Breast epithelium (tissue), 4 donors: ENCODE measurements around the gene POPDC2. TPM values are rescaled to one million over a fixed set of nuclear protein-coding genes. Genes with fewer than 3 reads are reported as not detected.
"Not testable (repeated sequence)": the region's sequence is repeated elsewhere in the genome, so short reads cannot be mapped to it uniquely, and the experiment has no call there.

Source experiments
- DNase-seq, 2 donors: peaks; one replicate each; pipeline ENCODE4 v3.0.0-alpha.2; 2019; ENCODE audit warnings: low spot score in 2 of 2
- H3K27ac ChIP-seq, 2 donors: fragments of 200-600 bp; sonication (generic) in 1 of 2; one replicate each; pipeline ENCODE4 v1.5.1; 2016 to 2019; ENCODE audit warnings: mild to moderate bottlenecking in 1 of 2
- H3K27me3 ChIP-seq, 2 donors: fragments of 200-600 bp; sonication (generic) in 1 of 2; one replicate each; pipeline versions ENCODE4 v1.5.1 to v1.6.0; 2017 to 2019; ENCODE audit warnings: control low read depth in 1 of 2, mild to moderate bottlenecking in 1 of 2
- H3K36me3 ChIP-seq: fragments of 200-600 bp; one replicate; pipeline ENCODE4 v1.5.1; 2019
- H3K4me1 ChIP-seq, 2 donors: fragments of 200-600 bp; sonication (generic); one replicate each; pipeline ENCODE4 v1.5.1; 2016 to 2019; ENCODE audit warnings: control low read depth in 1 of 2
- H3K4me3 ChIP-seq, 3 donors: fragments of 200-600 bp; sonication (generic); 1 replicate in 2 of 3; 2 replicates in 1 of 3; pipeline ENCODE4 v1.5.1; 2016 to 2019; ENCODE audit warnings: mild to moderate bottlenecking in 3 of 3, moderate library complexity in 2 of 3
- H3K9me3 ChIP-seq, 2 donors: fragments of 200-600 bp; sonication (generic) in 1 of 2; one replicate each; pipeline ENCODE4 v1.5.1; 2016 to 2019; ENCODE audit warnings: control low read depth in 1 of 2
- CTCF ChIP-seq, 3 donors: fragments of 450-650 bp; IDR thresholded peaks; one replicate each; pipeline ENCODE4 v1.5.1; 2016 to 2017; ENCODE audit warnings: antibody characterized with exemption in 3 of 3, mild to moderate bottlenecking in 3 of 3, moderate library complexity in 3 of 3
- POLR2A ChIP-seq: fragments of 450-650 bp; IDR thresholded peaks from one replicate; pipeline ENCODE4 v1.6.1; 2016; ENCODE audit warnings: antibody characterized with exemption, mild to moderate bottlenecking, moderate library complexity
- POLR2AphosphoS5 ChIP-seq, 3 donors: sonication (generic); formaldehyde crosslinking; IDR thresholded peaks; one replicate each; pipeline ENCODE4 v1.6.1; 2017; ENCODE audit warnings: antibody characterized with exemption in 3 of 3
- intact Hi-C: fragments of 100-400 bp; cut with DNase I; formaldehyde crosslinking; loops from one replicate; pipeline ENCODE4 v1.15.1; 2023; ENCODE audit warnings: low total_unique reads
- total RNA-seq, 3 donors: library from RNA; depleted of rRNA; stranded (reverse); fragments of >200 nt; gene quantifications; one replicate each; pipeline ENCODE4 v1.1.0, GENCODE V29; 2016

POPDC2 gene
- total RNA-seq, 3 donors from 2014 or later = 1.1 to 7.9 (median 6.9) TPM

GRCh38 chr3:119596398-119596797, 64.0 kb downstream of the POPDC2 start:
- Histone ChIP-seq H3K27me3 (no peaks in the 10 kb centered on the region), H3K36me3 (no peaks in the 10 kb centered on the region), H3K27ac (no peak overlapping the region), H3K4me1 (no peaks in the 10 kb centered on the region), H3K9me3 (no peaks in the 10 kb centered on the region), H3K4me3 (no peak overlapping the region)
- DNase-seq = no peak
- TF ChIP-seq CTCF (IDR thresholded peaks at IDR 0.05) (no peak), POLR2AphosphoS5 (IDR thresholded peaks at IDR 0.05) (no peak), POLR2A (no peak)
- intact Hi-C loops = no loop called here

DNA sequence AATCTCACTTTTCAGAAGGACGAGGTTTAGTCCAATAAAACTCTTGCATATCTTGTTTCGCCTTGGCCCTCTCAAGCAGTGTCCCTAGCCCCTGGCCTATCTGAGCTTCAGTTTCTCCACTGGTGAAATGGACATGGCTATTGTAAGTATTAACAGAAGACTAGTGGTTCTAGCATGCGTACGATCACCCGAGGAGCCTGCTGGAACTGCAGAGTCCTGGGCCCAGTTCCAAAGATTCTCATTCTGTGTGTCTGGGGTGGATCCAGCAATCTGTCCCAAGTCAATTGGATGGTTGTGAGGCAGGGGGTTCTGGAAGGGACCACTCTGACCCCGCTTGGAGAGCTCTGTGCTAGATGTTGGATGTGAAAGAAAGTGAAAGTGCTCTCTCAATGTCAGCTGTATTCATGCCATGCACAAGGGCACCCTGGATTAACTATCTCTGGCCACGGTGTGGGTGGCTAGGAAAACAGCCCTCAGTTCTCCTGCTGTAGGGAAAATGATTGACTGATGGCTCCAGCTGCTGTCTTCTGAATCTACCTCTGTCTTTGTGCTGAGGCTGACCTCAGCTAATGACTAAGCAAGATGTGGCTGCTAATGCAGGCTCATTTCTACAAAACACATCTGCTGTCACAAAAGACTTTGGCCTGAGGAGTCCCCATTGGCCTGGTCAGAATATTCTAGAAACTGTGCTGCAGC, 64.6 kb downstream of the POPDC2 start:
- Histone ChIP-seq H3K4me3 (peak overlapping the region in 2 of 3 donors; percentile 16), H3K36me3 (no peaks in the 10 kb centered on the region), H3K27me3 (no peaks in the 10 kb centered on the region), H3K4me1 (no peaks in the 10 kb centered on the region), H3K9me3 (no peaks in the 10 kb centered on the region), H3K27ac (no peak overlapping the region)
- intact Hi-C loops = no loop called here
- TF ChIP-seq CTCF (IDR thresholded peaks at IDR 0.05) (no peak), POLR2AphosphoS5 (IDR thresholded peaks at IDR 0.05) (no peak), POLR2A (no peak)
- DNase-seq = no peak

DNA sequence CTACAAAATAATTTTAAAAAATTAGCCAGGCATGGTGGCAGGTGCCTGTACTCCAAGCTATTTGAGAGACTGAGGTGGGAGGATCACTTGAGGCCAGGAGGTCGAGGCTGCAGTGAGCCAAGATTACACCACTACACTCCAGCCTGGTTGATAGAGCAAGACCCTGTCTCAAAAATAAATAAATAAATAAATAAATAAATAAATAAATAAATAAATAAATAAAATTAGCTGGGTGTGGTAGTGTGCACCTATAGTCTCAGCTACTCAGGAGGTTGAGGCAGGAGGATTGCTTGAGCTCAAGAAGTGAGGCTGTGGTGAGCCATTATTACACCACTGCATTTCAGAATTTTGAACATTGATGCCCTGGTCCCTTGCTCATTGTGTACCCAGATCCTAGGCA, 65.5 kb downstream of the POPDC2 start:
- H3K4me3 ChIP-seq, DNase-seq, H3K27ac ChIP-seq, H3K36me3 ChIP-seq, H3K9me3 ChIP-seq, intact Hi-C loops, H3K27me3 ChIP-seq, H3K4me1 ChIP-seq: not testable (repeated sequence)

DNA sequence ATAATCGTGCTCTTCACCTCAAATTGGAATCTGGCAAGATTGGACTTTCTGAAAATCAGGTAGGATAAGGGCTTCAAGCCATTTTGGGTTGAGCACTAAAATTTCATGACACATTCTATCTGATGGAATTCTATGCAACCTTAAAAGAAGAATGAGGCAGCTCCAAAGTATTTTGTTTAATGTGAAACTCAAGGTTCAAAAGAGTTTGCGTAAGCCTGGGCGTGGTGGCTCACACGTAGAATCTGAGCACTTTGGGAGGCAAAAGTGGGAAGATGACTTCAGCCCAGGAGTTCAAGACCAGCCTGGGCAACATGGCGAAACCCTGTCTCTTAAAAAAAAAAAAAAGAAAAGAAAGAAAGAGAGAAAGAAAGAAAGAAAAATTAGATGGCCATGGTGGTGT, 66.3 kb downstream of the POPDC2 start:
- DNase-seq = no peak
- H3K27me3 ChIP-seq = no peaks in the 10 kb centered on the region
- no peak overlapping the region for H3K27ac ChIP-seq
- no peaks in the 10 kb centered on the region for H3K36me3 ChIP-seq
- TF ChIP-seq CTCF (IDR thresholded peaks at IDR 0.05) (no peak), POLR2AphosphoS5 (IDR thresholded peaks at IDR 0.05) (no peak), POLR2A (no peak)
- no peak overlapping the region for H3K4me3 ChIP-seq
- H3K4me1 ChIP-seq = no peaks in the 10 kb centered on the region
- H3K9me3 ChIP-seq = no peaks in the 10 kb centered on the region
- intact Hi-C loops = no loop called here

GRCh38 chr3:119592861-119593260, 67.5 kb downstream of the POPDC2 start:
- Histone ChIP-seq H3K9me3 (no peaks in the 10 kb centered on the region), H3K27ac (no peak overlapping the region), H3K27me3 (no peaks in the 10 kb centered on the region), H3K36me3 (no peaks in the 10 kb centered on the region), H3K4me1 (no peaks in the 10 kb centered on the region), H3K4me3 (no peak overlapping the region)
- intact Hi-C loops = no loop called here
- no peak for DNase-seq
- no peak for TF ChIP-seq POLR2A
- TF ChIP-seq CTCF (IDR thresholded peaks at IDR 0.05) = no peak
- TF ChIP-seq POLR2AphosphoS5 (IDR thresholded peaks at IDR 0.05) = no peak

Other genes with a start within 250 kb of the POPDC2 start
- gene TMEM39A, start 197.0 kb downstream of the POPDC2 start, total RNA-seq = 10 to 100 TPM; 30.2 to 53.7 (median 36.4) TPM
- gene POGLUT1, start 191.6 kb downstream of the POPDC2 start, total RNA-seq = 10 to 100 TPM; 13.0 to 28.8 (median 16.4) TPM
- gene TIMMDC1, start 162.0 kb downstream of the POPDC2 start, total RNA-seq = 10 to 100 TPM; 40.8 to 54.1 (median 47.1) TPM
- gene CD80, start 101.0 kb downstream of the POPDC2 start, total RNA-seq = 1 to 10 TPM in 2 of 3 donors, under 1 TPM in 1; 0.96 to 1.8 (median 1.6) TPM
- 10 to 100 TPM in 1 of 3 donors, 1 to 10 TPM in 2; 5.9 to 10.9 (median 9.8) TPM for gene ADPRH, start 81.1 kb downstream of the POPDC2 start, total RNA-seq
- gene PLA1A, start 62.7 kb downstream of the POPDC2 start, total RNA-seq = 1 to 10 TPM in 2 of 3 donors, under 1 TPM in 1; 0.59 to 4.9 (median 2.1) TPM
- 10 to 100 TPM; 26.7 to 42.6 (median 33.4) TPM for gene COX17, start 16.8 kb upstream of the POPDC2 start, total RNA-seq
- gene CFAP91, start 42.4 kb upstream of the POPDC2 start, total RNA-seq = 10 to 100 TPM in 2 of 3 donors, 1 to 10 TPM in 1; 4.3 to 25.2 (median 24.6) TPM
- under 1 TPM; 0.29 to 0.98 (median 0.32) TPM for gene NR1I2, start 121.5 kb upstream of the POPDC2 start, total RNA-seq